IMR-90 (cell line): Measurements from ENCODE around the gene RBM41.

ENCODE experiments used
- CHD1 ChIP-seq: IDR thresholded peaks from 2 replicates; pipeline ENCODE4 v1.6.1; 2012; ENCODE audit warnings: low read depth, low read length, improper control_type of control experiment
- CTCF ChIP-seq: conservative IDR thresholded peaks from 2 replicates; pipeline ENCODE4 v1.5.1; 2012; ENCODE audit warnings: mild to moderate bottlenecking, low read depth, low read length, improper control_type of control experiment
- MAZ ChIP-seq: IDR thresholded peaks from 2 replicates; pipeline ENCODE4 v1.6.1; 2012; ENCODE audit warnings: low read depth, mild to moderate bottlenecking, low read length, improper control_type of control experiment, moderate library complexity, borderline replicate concordance
- POLR2A ChIP-seq: IDR thresholded peaks from 2 replicates; pipeline ENCODE4 v1.6.1; 2012; ENCODE audit warnings: mild to moderate bottlenecking, low read depth, low read length
- SMC3 ChIP-seq: fragments of 150-350 bp; IDR thresholded peaks from 2 replicates; pipeline ENCODE4 v1.6.1; 2016; ENCODE audit warnings: low read depth, mild to moderate bottlenecking, antibody characterized with exemption, low read length, moderate library complexity

GRCh38 chrX:107119283-107119682 lies 661 bp upstream of the RBM41 start:
- no peak for TF ChIP-seq POLR2A
- TF ChIP-seq SMC3, result no peak
- no peak for TF ChIP-seq CHD1
- TF ChIP-seq CTCF, result no peak
- TF ChIP-seq MAZ, result no peak
